ENCODE results near the gene LAMA1. TPM values are rescaled to one million over a fixed set of nuclear protein-coding genes. Genes with fewer than 3 reads are reported as not detected.

Gene LAMA1
- total RNA-seq, 2 experiments from 2014 or later: not detected

- H3K4me3 Mint-ChIP-seq: no peak overlapping the region
- no peaks in the 10 kb centered on the region for H3K9me3 Mint-ChIP-seq
- CTCF ChIA-PET: no interaction called here
- DNase-seq: no peak
- no peaks in the 10 kb centered on the region for H3K4me1 Mint-ChIP-seq (ENCODE audit: low read depth)
- intact Hi-C loops (cut with micrococcal nuclease): no loop called here
- H3K27me3 Mint-ChIP-seq (ENCODE audit: low read depth): no peaks in the 10 kb centered on the region
- H3K36me3 Mint-ChIP-seq (ENCODE audit: low read depth): no peaks in the 10 kb centered on the region
- H3K27ac Mint-ChIP-seq: no peak overlapping the region
Measured at GRCh38 chr18:7090771-7091170, 26.8 kb downstream of the LAMA1 start.

GRCh38 chr18:7089369-7089768 lies 28.2 kb downstream of the LAMA1 start:
- no peak overlapping the region for H3K27ac Mint-ChIP-seq

DNA sequence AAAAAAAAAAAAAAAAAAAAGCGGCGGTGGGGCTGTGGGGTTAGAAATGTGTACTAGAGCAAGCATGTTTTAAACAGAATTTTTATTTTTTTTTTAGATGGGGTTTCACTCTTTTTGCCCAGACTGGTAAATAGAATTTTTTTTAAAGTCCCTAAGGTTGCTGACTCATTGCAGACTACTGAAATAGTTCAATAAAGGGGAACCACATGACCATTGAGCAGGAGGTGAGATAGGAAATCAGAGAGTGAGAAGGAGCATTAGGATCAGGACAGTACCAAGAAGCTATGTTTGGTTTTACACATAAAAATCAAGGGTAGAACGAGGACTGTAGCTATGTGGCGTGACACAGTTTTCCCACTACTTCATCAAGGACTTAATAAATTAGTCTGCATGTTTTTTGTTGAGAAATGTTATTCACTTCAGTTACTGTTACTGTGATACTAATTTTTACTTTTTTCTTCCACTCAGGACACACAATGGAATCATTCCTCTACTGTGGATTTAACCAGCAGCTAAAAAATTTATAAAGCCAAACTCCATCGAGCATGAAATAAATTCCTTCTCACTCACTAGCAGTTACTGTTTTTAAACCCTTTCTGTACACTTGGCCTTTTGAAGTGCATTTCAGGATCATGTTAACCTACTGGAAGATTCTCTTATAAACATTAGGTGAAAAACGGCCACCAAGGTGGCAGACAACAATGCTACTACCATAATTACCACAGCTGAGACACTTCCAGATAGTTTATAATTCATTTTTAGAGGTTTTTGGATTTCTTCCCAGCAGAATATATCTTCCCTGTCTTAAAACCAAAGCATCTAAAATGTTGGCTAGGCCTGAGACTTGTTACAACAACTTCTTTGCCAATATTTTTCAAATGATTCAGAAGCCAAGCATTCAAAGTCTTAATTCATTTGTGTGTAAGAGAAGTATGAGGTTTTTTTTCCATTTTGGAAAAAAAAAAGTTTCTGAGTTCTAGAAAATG lies 33.2 kb downstream of the LAMA1 start:
- H3K4me1 Mint-ChIP-seq (ENCODE audit: low read depth): no peaks in the 10 kb centered on the region
- no peak for DNase-seq
- H3K27me3 Mint-ChIP-seq (ENCODE audit: low read depth): no peaks in the 10 kb centered on the region
- no peaks in the 10 kb centered on the region for H3K36me3 Mint-ChIP-seq (ENCODE audit: low read depth)
- H3K27ac Mint-ChIP-seq: no peak overlapping the region
- no peaks in the 10 kb centered on the region for H3K9me3 Mint-ChIP-seq
- CTCF ChIA-PET: no interaction called here
- H3K4me3 Mint-ChIP-seq: no peak overlapping the region
- intact Hi-C loops (cut with micrococcal nuclease): no loop called here

More at GRCh38 chr18:7089369-7089768, 28.2 kb downstream of the LAMA1 start:
- no peak for DNase-seq
- no peaks in the 10 kb centered on the region for H3K27me3 Mint-ChIP-seq (ENCODE audit: low read depth)
- no peak overlapping the region for H3K4me3 Mint-ChIP-seq
- CTCF ChIA-PET: no interaction called here
- no peaks in the 10 kb centered on the region for H3K36me3 Mint-ChIP-seq (ENCODE audit: low read depth)
- intact Hi-C loops (cut with micrococcal nuclease): no loop called here
- H3K9me3 Mint-ChIP-seq: no peaks in the 10 kb centered on the region
- H3K4me1 Mint-ChIP-seq (ENCODE audit: low read depth): no peaks in the 10 kb centered on the region

- no peaks in the 10 kb centered on the region for H3K9me3 Mint-ChIP-seq
- H3K27ac Mint-ChIP-seq: no peak overlapping the region
- H3K27me3 Mint-ChIP-seq (ENCODE audit: low read depth): no peaks in the 10 kb centered on the region
- intact Hi-C loops (cut with micrococcal nuclease): no loop called here
- no peaks in the 10 kb centered on the region for H3K4me1 Mint-ChIP-seq (ENCODE audit: low read depth)
- H3K36me3 Mint-ChIP-seq (ENCODE audit: low read depth): no peaks in the 10 kb centered on the region
- CTCF ChIA-PET: no interaction called here
- no peak overlapping the region for H3K4me3 Mint-ChIP-seq
- DNase-seq: no peak
Measured at GRCh38 chr18:7082671-7083070, 34.9 kb downstream of the LAMA1 start.

DNA sequence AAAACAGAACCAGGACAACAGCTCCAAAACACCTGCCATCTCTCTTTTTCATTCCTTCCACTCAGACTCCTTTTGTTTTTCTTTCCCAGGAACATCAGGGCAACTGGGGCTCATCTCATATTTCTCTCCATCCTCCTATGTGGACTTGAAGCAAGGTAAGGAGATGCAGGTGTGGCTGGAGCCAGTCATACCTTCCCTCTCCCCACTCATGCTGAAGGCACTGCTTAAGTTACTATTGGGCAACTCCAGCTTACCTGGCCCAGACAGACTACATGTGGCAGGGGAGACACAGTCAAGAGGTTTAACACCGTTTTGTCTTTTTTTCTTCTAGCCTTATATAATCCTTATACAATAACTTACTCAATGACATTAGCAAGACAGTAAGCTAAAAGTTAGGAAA lies 38.4 kb downstream of the LAMA1 start:
- intact Hi-C loops (cut with micrococcal nuclease): no loop called here
- Mint-ChIP-seq H3K4me3 (no peak overlapping the region), H3K27ac (no peak overlapping the region), H3K9me3 (no peaks in the 10 kb centered on the region), H3K36me3 (ENCODE audit: low read depth) (no peaks in the 10 kb centered on the region), H3K27me3 (ENCODE audit: low read depth) (no peaks in the 10 kb centered on the region), H3K4me1 (ENCODE audit: low read depth) (no peaks in the 10 kb centered on the region)
- no peak for DNase-seq
- CTCF ChIA-PET: no interaction called here

- Mint-ChIP-seq H3K27ac (no peak overlapping the region), H3K9me3 (no peaks in the 10 kb centered on the region), H3K4me1 (ENCODE audit: low read depth) (no peaks in the 10 kb centered on the region), H3K36me3 (ENCODE audit: low read depth) (no peaks in the 10 kb centered on the region), H3K27me3 (ENCODE audit: low read depth) (peaks cover 3% of the 10 kb centered on the region), H3K4me3 (no peak overlapping the region)
- DNase-seq: no peak
- CTCF ChIA-PET: no interaction called here
- intact Hi-C loops (cut with micrococcal nuclease): no loop called here
Measured at GRCh38 chr18:7072593-7072992, 45.0 kb downstream of the LAMA1 start.

- no peaks in the 10 kb centered on the region for H3K36me3 Mint-ChIP-seq (ENCODE audit: low read depth)
- no peaks in the 10 kb centered on the region for H3K9me3 Mint-ChIP-seq
- CTCF ChIA-PET: no interaction called here
- no peaks in the 10 kb centered on the region for H3K4me1 Mint-ChIP-seq (ENCODE audit: low read depth)
- intact Hi-C loops (cut with micrococcal nuclease): no loop called here
- no peak overlapping the region for H3K27ac Mint-ChIP-seq
- H3K4me3 Mint-ChIP-seq: no peak overlapping the region
- H3K27me3 Mint-ChIP-seq (ENCODE audit: low read depth): peaks cover 3% of the 10 kb centered on the region
- DNase-seq: no peak
Measured at GRCh38 chr18:7071600-7071999, 46.0 kb downstream of the LAMA1 start.

DNA sequence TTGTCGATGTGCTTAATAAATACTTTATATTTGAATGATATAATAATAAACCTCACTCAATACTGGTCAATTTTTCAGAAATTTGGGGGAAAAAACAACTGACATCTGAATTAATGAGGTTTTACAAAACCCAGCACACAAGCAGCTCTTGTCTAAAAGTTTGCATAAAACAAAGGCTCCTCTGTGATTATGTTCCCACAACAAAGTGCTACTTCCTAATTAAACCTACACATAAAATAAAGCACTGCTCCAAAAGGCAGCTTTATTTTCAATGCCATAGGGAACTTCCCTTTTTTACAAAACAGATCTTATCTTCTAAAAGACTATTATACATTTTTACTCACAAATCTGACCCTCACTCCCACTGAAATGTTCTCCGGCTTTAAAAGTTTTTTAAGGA lies 47.1 kb downstream of the LAMA1 start:
- Mint-ChIP-seq H3K4me1 (ENCODE audit: low read depth) (no peaks in the 10 kb centered on the region), H3K36me3 (ENCODE audit: low read depth) (no peaks in the 10 kb centered on the region), H3K9me3 (no peaks in the 10 kb centered on the region), H3K27me3 (ENCODE audit: low read depth) (peaks cover 3% of the 10 kb centered on the region), H3K27ac (no peak overlapping the region), H3K4me3 (no peak overlapping the region)
- no peak for DNase-seq
- CTCF ChIA-PET: no interaction called here
- intact Hi-C loops (cut with micrococcal nuclease): no loop called here

- DNase-seq: no peak
- H3K4me1 Mint-ChIP-seq (ENCODE audit: low read depth): no peaks in the 10 kb centered on the region
- H3K9me3 Mint-ChIP-seq: no peaks in the 10 kb centered on the region
- H3K36me3 Mint-ChIP-seq (ENCODE audit: low read depth): no peaks in the 10 kb centered on the region
- H3K27ac Mint-ChIP-seq: no peak overlapping the region
- intact Hi-C loops (cut with micrococcal nuclease): no loop called here
- H3K4me3 Mint-ChIP-seq: no peak overlapping the region
- CTCF ChIA-PET: no interaction called here
- H3K27me3 Mint-ChIP-seq (ENCODE audit: low read depth): peaks cover 3% of the 10 kb centered on the region
Measured at GRCh38 chr18:7068871-7069590, 48.6 kb downstream of the LAMA1 start.

- Mint-ChIP-seq H3K4me1 (ENCODE audit: low read depth) (no peaks in the 10 kb centered on the region), H3K27ac (no peak overlapping the region), H3K36me3 (ENCODE audit: low read depth) (no peaks in the 10 kb centered on the region), H3K4me3 (no peak overlapping the region), H3K9me3 (peaks cover 3% of the 10 kb centered on the region), H3K27me3 (ENCODE audit: low read depth) (peaks cover 5% of the 10 kb centered on the region)
- DNase-seq: no peak
- CTCF ChIA-PET: no interaction called here
- intact Hi-C loops (cut with micrococcal nuclease): no loop called here
Measured at GRCh38 chr18:7066965-7067555, 50.5 kb downstream of the LAMA1 start.

- no peak for DNase-seq
- Mint-ChIP-seq H3K4me3 (no peak overlapping the region), H3K27me3 (ENCODE audit: low read depth) (peaks cover 5% of the 10 kb centered on the region), H3K36me3 (ENCODE audit: low read depth) (no peaks in the 10 kb centered on the region), H3K4me1 (ENCODE audit: low read depth) (no peaks in the 10 kb centered on the region), H3K27ac (no peak overlapping the region), H3K9me3 (peaks cover 3% of the 10 kb centered on the region)
- CTCF ChIA-PET: interaction anchor here (0.5 kb wide), 1 partner anchor 168 kb away, joined by 4 read pairs; no protein-coding TSS in a partner anchor
- intact Hi-C loops (cut with micrococcal nuclease): no loop called here
Measured at GRCh38 chr18:7065736-7066135, 51.9 kb downstream of the LAMA1 start.

- H3K27ac Mint-ChIP-seq: no peak overlapping the region
- no peaks in the 10 kb centered on the region for H3K36me3 Mint-ChIP-seq (ENCODE audit: low read depth)
- H3K4me1 Mint-ChIP-seq (ENCODE audit: low read depth): no peaks in the 10 kb centered on the region
- no peak for DNase-seq
- intact Hi-C loops (cut with micrococcal nuclease): no loop called here
- H3K27me3 Mint-ChIP-seq (ENCODE audit: low read depth): peaks cover 4% of the 10 kb centered on the region
- peaks cover 3% of the 10 kb centered on the region for H3K9me3 Mint-ChIP-seq
- no peak overlapping the region for H3K4me3 Mint-ChIP-seq
- CTCF ChIA-PET: no interaction called here
Measured at GRCh38 chr18:7064346-7064745, 53.3 kb downstream of the LAMA1 start.
